HUES48 (cell line): ENCODE data around the gene GLIS2.

ENCODE experiments used
- H3K27ac ChIP-seq: one replicate; pipeline ENCODE4 v1.7.0; 2013; ENCODE audit warnings: low read depth, low read length, inconsistent platforms
- H3K27me3 ChIP-seq: 2 replicates; pipeline ENCODE4 v1.6.1; 2013; ENCODE audit warnings: mild to moderate bottlenecking, low read length; ENCODE audit not compliant: control insufficient read depth, insufficient read depth
- H3K36me3 ChIP-seq: 2 replicates; pipeline ENCODE4 v1.6.1; 2013; ENCODE audit warnings: low read length; ENCODE audit not compliant: control insufficient read depth, insufficient read depth
- H3K4me1 ChIP-seq: 2 replicates; pipeline ENCODE4 v1.6.1; 2013; ENCODE audit warnings: mild to moderate bottlenecking, low read length; ENCODE audit not compliant: control insufficient read depth, insufficient read depth
- H3K4me3 ChIP-seq: 2 replicates; pipeline ENCODE4 v1.5.1; 2013; ENCODE audit warnings: mild to moderate bottlenecking, low read depth, low read length
- H3K9ac ChIP-seq: 2 replicates; pipeline ENCODE4 v1.6.1; 2013; ENCODE audit warnings: mild to moderate bottlenecking, low read depth, low read length, moderate library complexity
- H3K9me3 ChIP-seq: 2 replicates; pipeline ENCODE4 v1.6.1; 2013; ENCODE audit warnings: low read length; ENCODE audit not compliant: control insufficient read depth, insufficient read depth

The GLIS2 gene

DNA sequence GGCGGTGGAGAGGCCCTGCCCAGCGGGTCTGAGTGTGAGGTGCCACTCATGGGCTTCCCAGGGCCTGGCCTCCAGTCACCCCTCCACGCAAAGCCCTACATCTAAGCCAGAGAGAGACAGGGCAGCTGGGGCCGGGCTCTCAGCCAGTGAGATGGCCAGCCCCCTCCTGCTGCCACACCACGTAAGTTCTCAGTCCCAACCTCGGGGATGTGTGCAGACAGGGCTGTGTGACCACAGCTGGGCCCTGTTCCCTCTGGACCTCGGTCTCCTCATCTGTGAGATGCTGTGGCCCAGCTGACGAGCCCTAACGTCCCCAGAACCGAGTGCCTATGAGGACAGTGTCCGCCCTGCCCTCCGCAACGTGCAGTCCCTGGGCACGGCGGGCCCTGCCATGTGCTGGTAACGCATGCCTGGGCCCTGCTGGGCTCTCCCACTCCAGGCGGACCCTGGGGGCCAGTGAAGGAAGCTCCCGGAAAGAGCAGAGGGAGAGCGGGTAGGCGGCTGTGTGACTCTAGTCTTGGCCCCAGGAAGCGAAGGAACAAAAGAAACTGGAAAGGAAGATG lies 67.0 kb downstream of the GLIS2 start:
- Histone ChIP-seq H3K27ac (no peak overlapping the region), H3K4me3 (no peak overlapping the region), H3K9me3 (no peaks in the 10 kb centered on the region), H3K27me3 (no peaks in the 10 kb centered on the region), H3K9ac (no peak overlapping the region), H3K4me1 (peaks cover 11% of the 10 kb centered on the region), H3K36me3 (peaks cover 11% of the 10 kb centered on the region)

- no peak overlapping the region for H3K27ac ChIP-seq
- H3K9ac ChIP-seq, result no peak overlapping the region
- no peak overlapping the region for H3K4me3 ChIP-seq
Observed at GRCh38 chr16:4383591-4384444, 68.0 kb downstream of the GLIS2 start.

DNA sequence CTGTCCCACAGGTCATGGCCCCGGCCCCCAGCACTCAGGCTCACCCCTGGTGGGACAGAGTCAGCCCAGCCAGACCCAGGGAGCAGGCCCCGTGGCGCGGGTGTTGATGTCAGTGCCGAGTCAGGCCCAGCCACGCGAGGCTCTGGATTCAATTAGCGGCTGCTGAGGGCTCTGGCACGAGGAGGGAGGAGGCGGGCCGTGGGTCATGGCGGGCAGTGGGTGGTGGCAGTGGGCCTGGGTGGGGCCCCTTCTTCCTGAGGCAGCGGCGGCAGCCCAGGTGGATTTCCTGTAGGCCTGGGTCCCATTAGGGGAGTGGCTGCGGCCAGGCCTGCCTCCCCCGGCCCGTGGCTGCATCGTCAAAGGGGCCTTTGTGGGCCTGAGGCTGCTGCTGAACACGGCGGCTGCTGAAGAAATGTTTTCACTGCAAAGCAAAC lies 68.7 kb downstream of the GLIS2 start:
- no peaks in the 10 kb centered on the region for H3K27me3 ChIP-seq
- no peaks in the 10 kb centered on the region for H3K9me3 ChIP-seq
- H3K27ac ChIP-seq, result no peak overlapping the region
- no peak overlapping the region for H3K4me3 ChIP-seq
- peaks cover 11% of the 10 kb centered on the region for H3K36me3 ChIP-seq
- peaks cover 12% of the 10 kb centered on the region for H3K4me1 ChIP-seq
- H3K9ac ChIP-seq, result no peak overlapping the region

More at GRCh38 chr16:4383591-4384444, 68.0 kb downstream of the GLIS2 start:
- no peaks in the 10 kb centered on the region for H3K9me3 ChIP-seq
- no peaks in the 10 kb centered on the region for H3K27me3 ChIP-seq
- peaks cover 7% of the 10 kb centered on the region for H3K4me1 ChIP-seq
- H3K36me3 ChIP-seq, result peaks cover 11% of the 10 kb centered on the region

- Histone ChIP-seq H3K27ac (no peak overlapping the region), H3K9ac (no peak overlapping the region), H3K4me3 (no peak overlapping the region), H3K36me3 (peaks cover 11% of the 10 kb centered on the region), H3K9me3 (no peaks in the 10 kb centered on the region), H3K27me3 (no peaks in the 10 kb centered on the region), H3K4me1 (peaks cover 19% of the 10 kb centered on the region)
Observed at GRCh38 chr16:4385066-4385788, 69.4 kb downstream of the GLIS2 start.

GRCh38 chr16:4385789-4386450 lies 70.1 kb downstream of the GLIS2 start:
- H3K27ac ChIP-seq, result no peak overlapping the region
- H3K9me3 ChIP-seq, result no peaks in the 10 kb centered on the region
- peaks cover 26% of the 10 kb centered on the region for H3K4me1 ChIP-seq
- no peak overlapping the region for H3K4me3 ChIP-seq
- H3K9ac ChIP-seq, result no peak overlapping the region
- peaks cover 10% of the 10 kb centered on the region for H3K36me3 ChIP-seq
- no peaks in the 10 kb centered on the region for H3K27me3 ChIP-seq

DNA sequence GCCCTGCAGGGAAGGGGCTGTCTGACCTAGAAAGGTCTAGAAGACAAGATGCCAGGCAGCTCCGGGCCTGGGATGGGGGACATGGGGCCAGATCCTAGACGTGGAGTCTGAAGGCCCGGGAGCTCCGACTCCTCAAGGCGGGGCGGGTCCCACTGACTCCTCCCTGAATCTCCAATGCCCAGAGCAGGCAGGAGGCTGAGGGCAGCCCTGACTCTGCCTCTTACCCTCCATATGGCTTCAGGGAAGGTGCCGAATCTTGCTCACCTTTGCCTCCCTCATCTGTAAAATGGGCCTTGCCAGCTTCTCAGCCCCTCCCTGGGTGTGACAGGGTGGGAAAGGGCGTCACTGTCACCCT lies 70.6 kb downstream of the GLIS2 start:
- Histone ChIP-seq H3K27me3 (no peaks in the 10 kb centered on the region), H3K27ac (no peak overlapping the region), H3K9me3 (no peaks in the 10 kb centered on the region), H3K4me3 (no peak overlapping the region), H3K4me1 (peaks cover 27% of the 10 kb centered on the region), H3K9ac (no peak overlapping the region), H3K36me3 (peaks cover 5% of the 10 kb centered on the region)

- Histone ChIP-seq H3K9me3 (no peaks in the 10 kb centered on the region), H3K27ac (no peak overlapping the region), H3K36me3 (peaks cover 4% of the 10 kb centered on the region; the same call in 1 of the 2 replicates), H3K27me3 (no peaks in the 10 kb centered on the region), H3K4me1 (peaks cover 30% of the 10 kb centered on the region), H3K4me3 (no peak overlapping the region), H3K9ac (no peak overlapping the region)
Observed at GRCh38 chr16:4386951-4387565, 71.2 kb downstream of the GLIS2 start.

- Histone ChIP-seq H3K36me3 (peaks cover 2% of the 10 kb centered on the region; the same call in 1 of the 2 replicates), H3K9me3 (no peaks in the 10 kb centered on the region), H3K9ac (0 out of 2 replicates have a peak overlapping the region, but pooled peaks have one; percentile 4), H3K4me1 (peaks cover 37% of the 10 kb centered on the region), H3K27ac (peak overlapping the region; percentile 28), H3K27me3 (no peaks in the 10 kb centered on the region), H3K4me3 (no peak overlapping the region)
Observed at GRCh38 chr16:4387781-4388180, 71.9 kb downstream of the GLIS2 start.

DNA sequence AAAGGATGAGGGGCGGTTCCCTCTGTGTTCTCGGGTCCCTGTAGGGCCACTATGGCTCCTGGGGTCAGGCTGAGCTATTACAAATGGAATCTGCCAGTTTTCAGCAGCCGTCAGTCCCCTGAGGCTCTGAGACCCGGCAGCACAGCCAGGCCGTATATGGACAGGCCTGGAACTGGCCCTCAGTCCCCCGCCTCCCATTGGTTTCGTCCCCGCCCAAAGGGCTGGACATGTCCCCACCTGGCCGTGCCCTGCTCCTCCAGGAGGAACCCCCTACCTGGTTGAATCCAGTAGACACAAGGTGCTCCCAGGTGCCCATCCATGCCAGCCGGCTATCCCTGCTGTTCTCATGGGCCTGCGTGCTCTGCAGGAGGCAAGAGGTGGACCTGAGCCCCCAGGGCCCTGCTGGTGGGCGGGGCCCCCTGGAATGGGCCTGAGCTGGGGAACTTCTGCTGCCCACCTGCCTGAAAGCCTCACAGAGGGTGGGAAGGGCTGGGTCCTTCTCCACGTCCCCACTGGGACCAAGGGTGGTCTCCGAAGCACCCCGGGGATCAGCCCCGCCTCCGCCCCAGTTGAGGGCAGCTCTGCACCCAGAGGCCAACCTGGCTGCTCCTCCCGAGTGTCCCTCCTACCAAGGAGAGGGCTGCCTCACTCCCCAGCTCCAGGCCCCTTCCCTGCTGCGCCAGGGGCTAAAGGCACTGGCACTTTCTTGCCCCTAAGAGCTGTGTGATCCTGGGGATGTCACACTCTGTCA lies 72.6 kb downstream of the GLIS2 start:
- Histone ChIP-seq H3K4me3 (no peak overlapping the region), H3K27me3 (no peaks in the 10 kb centered on the region), H3K9me3 (no peaks in the 10 kb centered on the region), H3K36me3 (no peaks in the 10 kb centered on the region; the same call in 1 of the 2 replicates), H3K4me1 (peaks cover 43% of the 10 kb centered on the region), H3K27ac (peak overlapping the region; percentile 78), H3K9ac (no peak overlapping the region)
